Epidermal melanocyte (primary cell): Measurements from ENCODE around the gene CLDN2.
"Not testable (repeated sequence)": the region's sequence is repeated elsewhere in the genome, so short reads cannot be mapped to it uniquely, and the experiment has no call there.

ENCODE experiments used
- DNase-seq: peaks from one replicate; pipeline ENCODE4 v3.0.0; 2011; ENCODE audit warnings: low spot score; ENCODE audit not compliant: insufficient read length

Gene CLDN2

DNA sequence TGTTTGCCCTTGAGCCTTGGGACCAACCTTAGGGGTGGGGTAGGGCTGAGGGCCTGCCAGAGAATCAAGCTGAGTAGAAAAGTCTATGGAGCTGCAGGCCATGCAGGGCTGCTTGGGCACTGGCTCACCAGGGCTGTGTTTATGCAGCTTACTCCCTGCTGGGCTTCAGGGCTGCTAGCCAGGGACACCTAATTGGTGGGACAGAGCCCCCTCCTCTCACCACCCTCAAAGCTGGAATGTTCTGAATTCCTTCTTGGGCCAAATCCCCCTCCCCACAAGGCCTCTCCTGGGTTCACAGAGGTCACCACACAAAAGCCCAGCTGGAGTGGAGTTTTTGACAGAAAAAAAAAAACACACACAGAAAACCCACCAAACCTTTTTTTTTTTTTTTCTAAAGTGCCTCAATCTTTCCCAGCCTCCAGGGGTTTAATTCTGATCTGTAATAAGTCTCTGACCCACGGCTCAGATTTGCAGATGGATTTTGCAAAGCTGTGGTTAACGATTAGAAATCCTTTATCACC is at the start of gene CLDN2:
Gene CLDN2, plus strand, starts transcription at position 471 of the 521 bp plus-strand sequence. CDS start 7,827 bp downstream, outside the sequence.
- DNase-seq = no peak

GRCh38 chrX:106872796-106873195 is 47.4 kb upstream of the CLDN2 start:
- DNase-seq = not testable (repeated sequence)

GRCh38 chrX:106874075-106874474 is 46.1 kb upstream of the CLDN2 start:
- DNase-seq = no peak

DNA sequence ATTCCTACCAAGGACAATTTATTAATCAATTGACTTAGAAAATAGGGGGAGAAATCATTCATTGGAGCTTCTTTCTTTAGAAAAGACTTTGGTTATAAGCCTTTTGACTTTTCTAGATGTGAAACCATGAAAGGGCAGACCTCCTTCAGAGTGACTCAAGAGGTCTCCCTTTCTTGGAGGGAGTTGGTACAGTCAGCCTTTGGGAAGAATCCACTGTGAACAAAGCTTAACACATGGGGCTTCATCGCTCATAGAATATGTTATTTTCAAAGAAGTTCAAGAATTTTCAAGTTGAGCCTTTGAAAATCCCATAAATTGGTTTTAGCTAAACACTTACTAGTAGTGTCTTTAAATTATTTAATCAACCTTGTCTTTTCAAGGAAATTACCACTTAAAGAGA is 45.1 kb upstream of the CLDN2 start:
- no peak for DNase-seq

GRCh38 chrX:106889468-106889867 is 30.7 kb upstream of the CLDN2 start:
- DNase-seq = no peak

DNA sequence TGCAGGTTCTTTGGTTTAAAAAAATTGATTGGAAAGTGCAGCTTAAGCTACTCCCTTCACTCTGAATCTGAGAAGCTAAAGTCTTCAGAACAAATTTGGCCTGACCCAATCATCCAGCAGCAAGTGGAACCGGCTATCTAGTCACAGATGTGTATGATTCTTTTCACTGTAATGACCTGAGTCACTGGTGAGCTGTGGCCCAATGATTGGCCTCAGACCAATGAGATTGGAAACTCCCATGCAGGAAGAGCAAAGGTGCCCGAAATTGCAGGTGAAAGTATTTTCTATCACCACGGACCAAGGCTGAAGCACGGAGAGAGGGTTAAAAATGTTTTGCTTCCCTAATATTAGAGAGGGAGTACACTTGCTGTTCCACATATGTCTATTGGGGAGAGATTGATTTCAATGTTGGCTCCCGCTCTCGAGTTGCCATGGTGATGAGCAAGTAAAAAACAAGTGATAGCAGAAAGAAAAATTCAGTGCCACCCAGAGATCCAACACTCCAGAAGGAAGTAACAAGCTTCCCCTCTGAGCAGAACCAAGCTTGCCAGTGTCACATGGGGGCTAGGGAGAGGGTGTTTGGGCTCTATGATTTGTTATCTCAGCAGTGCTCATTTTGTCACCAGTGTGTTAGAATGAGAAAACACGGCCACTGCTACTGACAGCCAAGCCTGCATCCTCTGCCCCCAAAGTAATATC is 28.3 kb upstream of the CLDN2 start:
- DNase-seq = no peak

DNA sequence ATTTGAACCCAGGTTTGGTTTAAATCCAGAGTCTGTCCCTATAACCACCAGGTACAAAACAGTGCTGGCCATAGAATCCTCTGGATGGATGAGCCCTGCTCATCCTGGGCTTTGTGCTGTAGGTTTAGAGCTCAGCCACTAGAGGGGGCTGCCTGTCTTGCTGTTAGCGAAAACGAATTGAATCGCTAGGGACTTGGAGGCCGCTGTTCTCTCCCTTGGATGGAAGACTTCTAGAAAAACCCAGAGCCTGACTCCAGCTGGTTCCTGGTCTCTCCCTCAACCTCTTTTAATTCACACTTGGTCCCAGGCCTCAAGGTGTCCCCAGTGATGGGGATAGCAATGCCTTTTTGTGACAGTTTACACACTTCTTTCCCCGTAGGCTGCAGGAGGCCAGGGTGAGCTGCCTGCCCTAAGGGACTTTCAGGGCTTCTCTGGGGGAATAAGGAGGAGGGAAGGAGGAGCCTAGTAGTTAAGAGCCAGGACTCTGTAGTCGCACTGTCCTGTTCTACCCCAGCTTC is 25.8 kb upstream of the CLDN2 start:
- DNase-seq = no peak

GRCh38 chrX:106894978-106895452 is 25.2 kb upstream of the CLDN2 start:
- no peak for DNase-seq

GRCh38 chrX:106897259-106897658 is 22.9 kb upstream of the CLDN2 start:
- DNase-seq = no peak

DNA sequence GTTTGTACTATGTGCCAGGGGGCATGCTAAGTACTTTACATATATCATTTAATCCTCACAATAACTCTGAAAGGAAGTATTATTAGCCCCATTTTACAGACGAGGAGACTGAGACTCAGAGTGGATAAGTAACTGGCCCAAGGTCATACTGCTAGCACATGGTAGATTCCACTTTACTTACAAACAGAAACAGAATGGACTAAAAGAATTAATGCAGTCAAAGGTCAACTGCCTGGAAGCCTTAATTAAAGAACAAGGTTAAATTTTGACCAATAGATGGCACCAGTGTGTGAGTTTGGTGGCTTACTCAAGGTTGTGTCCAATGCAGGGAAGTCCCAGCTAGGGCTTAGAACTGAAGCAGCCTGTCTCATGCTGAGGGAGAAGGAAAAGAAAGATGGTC is 21.7 kb upstream of the CLDN2 start:
- no peak for DNase-seq

- DNase-seq = no peak
These were observed 20.9 kb upstream of the CLDN2 start for GRCh38 chrX:106899276-106899675.

GRCh38 chrX:106899841-106900240 is 20.4 kb upstream of the CLDN2 start:
- DNase-seq = no peak

DNA sequence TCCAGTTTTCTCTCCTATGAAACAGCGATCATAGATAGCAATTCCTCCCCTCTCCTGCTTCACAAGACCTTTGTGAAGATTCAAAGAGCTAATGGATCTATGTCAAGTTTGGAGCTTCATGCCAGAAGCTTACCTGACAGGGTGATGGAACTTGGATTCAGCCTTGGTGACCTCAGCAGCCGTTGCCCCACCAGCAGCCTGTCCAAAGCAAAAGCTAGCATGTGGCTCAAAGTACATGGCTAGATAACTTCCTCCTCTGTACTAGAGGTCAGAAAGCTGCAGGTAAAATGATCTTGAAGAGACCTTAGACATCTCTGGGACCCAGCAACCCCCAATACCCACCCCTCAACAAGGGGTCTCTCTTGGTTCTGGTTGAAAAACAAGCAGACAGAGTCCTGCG is 18.9 kb upstream of the CLDN2 start:
- DNase-seq = no peak

DNA sequence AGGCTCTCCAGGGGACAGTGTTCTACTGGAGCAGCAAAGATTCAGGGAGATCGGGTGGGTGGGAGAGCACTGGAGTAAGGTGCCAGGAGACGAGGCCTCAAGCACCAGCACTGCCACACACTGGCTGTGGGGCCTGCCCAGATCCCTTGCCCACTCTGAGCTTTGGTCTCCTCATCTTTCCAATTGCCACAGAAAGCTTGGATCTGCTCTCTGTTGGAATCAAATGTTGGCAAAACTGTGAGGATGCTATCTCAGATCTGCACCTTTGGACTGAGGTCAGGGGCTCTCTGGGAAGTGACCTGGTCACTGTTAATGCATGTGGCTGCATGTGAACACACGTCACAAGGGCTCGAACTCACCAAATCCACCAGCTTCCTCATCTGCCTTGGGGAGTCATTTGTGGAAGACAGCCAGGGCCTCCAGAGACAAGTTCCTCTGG is 18.4 kb upstream of the CLDN2 start:
- DNase-seq = no peak

- no peak for DNase-seq
These were observed 17.5 kb upstream of the CLDN2 start for GRCh38 chrX:106902684-106903083.

DNA sequence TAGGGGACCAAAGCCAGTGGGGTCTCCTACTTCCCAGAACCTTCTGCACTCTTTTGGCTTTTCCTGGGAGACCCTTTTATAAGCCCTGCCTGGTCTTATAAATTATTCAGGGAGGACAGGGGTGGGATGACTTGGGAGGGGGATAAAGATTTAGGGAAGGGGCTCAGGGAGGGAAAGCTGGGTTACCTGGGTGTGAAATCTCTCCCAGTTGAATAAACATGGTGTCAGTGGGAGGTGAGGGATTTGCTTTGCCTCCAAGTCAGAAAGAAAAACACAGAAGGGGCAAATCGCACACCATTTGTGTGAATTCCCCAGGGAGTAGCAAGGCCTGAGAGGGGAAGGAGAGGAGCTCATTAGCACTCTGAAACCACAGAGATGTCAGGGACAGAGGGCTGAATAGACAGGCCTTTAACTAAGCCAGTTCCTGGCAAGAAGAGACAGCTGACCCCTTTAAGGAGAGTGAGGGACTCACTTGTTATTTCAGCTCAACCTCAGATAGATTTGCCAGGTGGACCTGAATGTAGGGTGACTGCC is 16.8 kb upstream of the CLDN2 start, which contains the start of gene RIPPLY1:
Gene RIPPLY1, minus strand, starts transcription at position 51 of the 534 bp plus-strand sequence. CDS start 54 bp downstream, outside the sequence.
- no peak for DNase-seq

DNA sequence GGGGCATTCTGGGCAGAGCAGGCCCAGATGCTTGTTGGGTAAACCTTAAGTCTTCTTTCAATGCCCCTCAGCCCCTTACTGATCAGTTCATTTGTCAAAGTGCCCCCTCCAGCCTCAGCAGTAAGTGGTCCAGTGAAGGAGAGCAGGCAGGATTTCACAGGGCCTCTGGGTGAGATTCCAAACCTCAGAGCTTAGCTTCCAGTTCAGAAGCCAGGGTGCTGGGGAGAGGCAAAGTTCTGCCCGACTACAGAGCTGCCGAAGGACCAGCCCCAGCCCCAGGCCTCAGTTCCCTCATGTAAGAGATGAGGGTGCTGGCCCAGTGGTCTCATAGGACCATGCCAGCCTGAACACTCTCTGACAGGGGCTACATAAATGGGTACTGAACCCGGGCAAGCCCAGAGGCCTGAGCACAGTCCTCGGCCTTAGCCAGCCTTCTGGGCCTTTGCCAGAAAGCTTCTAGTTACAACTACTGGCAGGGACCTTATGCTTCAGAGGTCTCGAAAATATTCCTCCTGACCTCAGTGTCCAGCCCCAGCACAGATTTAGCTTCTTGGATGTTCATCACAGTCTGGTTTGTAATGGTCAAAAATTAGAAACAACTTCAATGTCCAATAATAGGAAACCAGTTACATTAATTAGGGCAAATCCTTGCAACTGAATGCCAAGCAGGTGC is 16.2 kb upstream of the CLDN2 start:
- no peak for DNase-seq

DNA sequence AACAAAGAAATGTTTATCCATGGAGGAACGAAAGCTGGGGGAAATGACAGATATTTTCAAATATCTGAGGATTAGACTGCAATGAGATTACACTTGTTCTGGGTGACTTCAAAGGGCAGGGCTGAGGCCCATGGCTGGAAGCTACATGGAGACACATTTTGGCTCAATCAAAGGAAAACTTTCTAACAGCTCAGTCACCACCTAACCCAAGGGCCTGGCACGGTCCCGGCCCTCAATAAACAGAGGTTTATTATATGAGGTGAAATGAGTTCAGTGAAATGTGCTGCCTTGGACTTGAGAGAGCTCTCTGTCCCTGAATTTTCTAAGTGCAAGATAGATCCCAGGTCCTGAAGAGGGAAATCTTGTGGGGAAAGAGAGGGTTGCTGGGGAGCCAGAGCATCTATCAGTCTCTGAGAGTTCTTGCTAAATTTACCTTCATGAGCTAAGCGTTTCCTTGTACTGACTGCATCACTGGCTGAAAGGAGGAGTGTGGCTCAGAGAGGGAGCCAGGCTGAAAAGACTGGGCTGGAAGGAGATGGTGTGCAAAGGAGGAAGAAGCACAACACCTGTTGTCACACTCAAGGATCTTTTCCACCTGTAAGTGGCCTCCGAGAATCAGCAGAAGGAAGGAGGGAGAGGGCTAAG is 15.0 kb upstream of the CLDN2 start:
- DNase-seq = no peak

DNA sequence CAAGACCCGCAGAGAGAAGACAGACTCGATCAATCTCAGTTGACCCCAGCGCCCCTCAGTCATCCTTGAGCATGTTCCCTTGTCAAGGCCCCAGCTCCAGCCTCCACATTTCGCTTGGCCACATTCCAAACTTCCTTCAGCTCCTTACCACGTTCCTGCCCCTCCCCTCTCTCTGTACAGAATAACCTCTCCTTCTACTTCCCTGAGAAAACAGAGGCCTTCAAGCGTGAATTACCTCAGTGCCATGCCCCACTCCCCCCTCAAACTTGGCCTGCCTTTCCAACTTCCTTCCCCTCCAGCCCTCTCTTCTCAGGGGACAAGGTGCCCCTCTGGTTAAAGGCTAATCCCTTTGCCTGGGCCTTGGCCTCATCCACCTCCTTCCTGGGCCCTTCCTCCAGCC is 13.8 kb upstream of the CLDN2 start:
- DNase-seq = no peak

GRCh38 chrX:106912864-106913263 is 7.3 kb upstream of the CLDN2 start:
- no peak for DNase-seq

GRCh38 chrX:106917830-106918500 is 2.2 kb upstream of the CLDN2 start:
- no peak for DNase-seq
